Natural killer cell (primary cell): ENCODE measurements around the gene HAUS7. TPM values are rescaled to one million over a fixed set of nuclear protein-coding genes. Genes with fewer than 3 reads are reported as not detected.

Source experiments
- ATAC-seq, 3 donors: fragments of 150-1000 bp in 2 of 3; fragments of 200-7000 bp in 1 of 3; cut with Tn5 transposase; 1 replicate in 1 of 3; 2 replicates in 2 of 3; pipeline ENCODE4 v1.10.0; 2021; ENCODE audit warnings: mild to moderate bottlenecking in 2 of 3, moderate library complexity in 2 of 3
- DNase-seq, 2 donors: peaks; one replicate each; pipeline versions ENCODE4 v3.0.0 to v3.0.0-alpha.2; 2013 to 2021; ENCODE audit warnings: mixed read lengths in 1 of 2
- H3K27ac ChIP-seq: one replicate; pipeline ENCODE4 v1.5.1; 2013; ENCODE audit warnings: mild to moderate bottlenecking, low read length
- H3K27me3 ChIP-seq: one replicate; pipeline ENCODE4 v1.6.1; 2013; ENCODE audit warnings: low read length; ENCODE audit not compliant: control insufficient read depth, insufficient read depth
- H3K36me3 ChIP-seq: one replicate; pipeline ENCODE4 v1.6.1; 2013; ENCODE audit warnings: low read length; ENCODE audit not compliant: control insufficient read depth, insufficient read depth
- H3K4me1 ChIP-seq: one replicate; pipeline ENCODE4 v1.6.1; 2013; ENCODE audit warnings: low read length; ENCODE audit not compliant: control insufficient read depth, insufficient read depth
- H3K4me3 ChIP-seq: one replicate; pipeline ENCODE4 v1.5.1; 2013; ENCODE audit warnings: low read length
- H3K9me3 ChIP-seq: one replicate; pipeline ENCODE4 v1.6.1; 2013; ENCODE audit warnings: low read length; ENCODE audit not compliant: control insufficient read depth, insufficient read depth
- H3K27ac Mint-ChIP-seq, 2 donors: one replicate each; pipeline ENCODE4 v1.8.0; 2022; ENCODE audit warnings: mild to moderate bottlenecking in 2 of 2, mixed read lengths in 2 of 2, moderate library complexity in 1 of 2
- H3K27me3 Mint-ChIP-seq, 2 donors: one replicate each; pipeline ENCODE4 v1.8.0; 2022; ENCODE audit warnings: low read depth in 2 of 2, mixed read lengths in 2 of 2
- H3K36me3 Mint-ChIP-seq: one replicate; pipeline ENCODE4 v1.8.0; 2022; ENCODE audit warnings: mixed read lengths
- H3K4me1 Mint-ChIP-seq, 2 donors: one replicate each; pipeline ENCODE4 v1.8.0; 2022; ENCODE audit warnings: mixed read lengths in 2 of 2
- H3K4me3 Mint-ChIP-seq: one replicate; pipeline ENCODE4 v1.8.0; 2022; ENCODE audit warnings: mild to moderate bottlenecking, moderate library complexity, mixed read lengths
- H3K9me3 Mint-ChIP-seq, 2 donors: one replicate each; pipeline ENCODE4 v1.8.0; 2022; ENCODE audit warnings: mixed read lengths in 2 of 2
- WGBS: methylation state at CpG from one replicate; pipeline ENCODE4 v1.1.7; 2013; ENCODE audit warnings: missing lambda C conversion rate; ENCODE audit not compliant: insufficient coverage; 5-methylcytosine and 5-hydroxymethylcytosine counted together
- intact Hi-C: fragments of 100-400 bp; cut with micrococcal nuclease; formaldehyde crosslinking; loops from one replicate; pipeline ENCODE4 v1.14.2; 2022
- total RNA-seq, 4 donors: library from RNA; stranded (reverse); fragments of 120-200 nt in 1 of 4; gene quantifications; one replicate each; pipeline versions ENCODE4 v1.2.3 to v1.2.4, GENCODE V29; 2013 to 2022
- TF ChIP-seq, protein P1 (sequence below): fragments of 200-600 bp; IDR thresholded peaks from one replicate; pipeline ENCODE4 v1.8.0; 2022; ENCODE audit warnings: antibody characterized with exemption

The HAUS7 gene
- total RNA-seq, 3 donors from 2014 or later (not counting 1 experiment from before 2014, with no cell fraction given): 27.4 to 33.1 (median 31.9) TPM

DNA sequence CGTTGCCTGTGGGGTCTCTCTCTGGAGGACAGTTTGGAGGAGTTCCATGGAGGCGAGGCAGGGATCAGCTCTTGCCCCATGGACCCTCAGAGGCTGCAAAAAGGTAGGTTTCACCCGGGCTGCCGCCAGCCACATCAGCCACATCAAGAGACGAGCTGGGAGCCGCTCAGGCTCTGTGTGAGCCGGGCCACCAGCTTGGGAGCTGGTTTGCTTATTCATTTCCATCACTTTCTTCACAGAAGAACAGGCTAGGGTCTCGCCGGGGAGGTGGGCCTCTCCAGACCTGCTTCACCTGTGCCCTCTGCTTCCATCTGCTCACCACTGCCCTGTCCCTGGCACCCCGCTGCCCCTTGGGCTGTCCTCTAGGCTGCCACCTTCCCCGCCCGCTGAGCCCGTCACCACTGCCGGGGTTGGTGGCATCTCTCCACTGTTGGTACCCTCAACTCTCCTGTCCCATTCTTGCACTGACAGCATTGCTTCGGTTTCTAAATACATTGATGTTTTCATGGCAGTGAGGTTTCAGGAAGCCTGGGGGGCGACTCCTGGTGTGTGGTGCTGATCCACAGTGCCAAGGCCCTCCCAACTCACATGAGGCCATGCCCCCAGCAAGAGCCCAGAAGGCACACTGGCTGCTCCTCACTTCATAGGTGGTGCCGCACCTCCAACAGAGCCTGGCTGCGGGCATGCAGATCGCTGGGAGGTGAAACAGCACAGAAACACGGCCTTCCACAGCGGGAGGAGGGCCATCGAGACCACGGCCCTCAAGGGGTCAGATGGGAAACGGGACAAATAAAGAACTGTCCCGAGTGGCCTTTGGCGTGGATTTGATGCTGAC lies 20.0 kb downstream of the HAUS7 start:
- peaks cover 5% of the 10 kb centered on the region for H3K36me3 ChIP-seq
- Mint-ChIP-seq H3K27me3 (no peaks in the 10 kb centered on the region), H3K4me3 (no peak overlapping the region), H3K9me3 (no peaks in the 10 kb centered on the region), H3K36me3 (no peaks in the 10 kb centered on the region), H3K4me1 (no peaks in the 10 kb centered on the region), H3K27ac (no peak overlapping the region)
- intact Hi-C loops: no loop called here
- ATAC-seq (no peak), DNase-seq (no peak)
- no peaks in the 10 kb centered on the region for H3K4me1 ChIP-seq
- WGBS: 95% methylated on average over 24 of the region's 26 CpGs
- no peak overlapping the region for H3K27ac ChIP-seq
- H3K4me3 ChIP-seq: no peak overlapping the region
- no peaks in the 10 kb centered on the region for H3K9me3 ChIP-seq
- TF ChIP-seq, protein P1, sequence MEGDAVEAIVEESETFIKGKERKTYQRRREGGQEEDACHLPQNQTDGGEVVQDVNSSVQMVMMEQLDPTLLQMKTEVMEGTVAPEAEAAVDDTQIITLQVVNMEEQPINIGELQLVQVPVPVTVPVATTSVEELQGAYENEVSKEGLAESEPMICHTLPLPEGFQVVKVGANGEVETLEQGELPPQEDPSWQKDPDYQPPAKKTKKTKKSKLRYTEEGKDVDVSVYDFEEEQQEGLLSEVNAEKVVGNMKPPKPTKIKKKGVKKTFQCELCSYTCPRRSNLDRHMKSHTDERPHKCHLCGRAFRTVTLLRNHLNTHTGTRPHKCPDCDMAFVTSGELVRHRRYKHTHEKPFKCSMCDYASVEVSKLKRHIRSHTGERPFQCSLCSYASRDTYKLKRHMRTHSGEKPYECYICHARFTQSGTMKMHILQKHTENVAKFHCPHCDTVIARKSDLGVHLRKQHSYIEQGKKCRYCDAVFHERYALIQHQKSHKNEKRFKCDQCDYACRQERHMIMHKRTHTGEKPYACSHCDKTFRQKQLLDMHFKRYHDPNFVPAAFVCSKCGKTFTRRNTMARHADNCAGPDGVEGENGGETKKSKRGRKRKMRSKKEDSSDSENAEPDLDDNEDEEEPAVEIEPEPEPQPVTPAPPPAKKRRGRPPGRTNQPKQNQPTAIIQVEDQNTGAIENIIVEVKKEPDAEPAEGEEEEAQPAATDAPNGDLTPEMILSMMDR: no peak
- H3K27me3 ChIP-seq: no peaks in the 10 kb centered on the region

GRCh38 chrX:153449368-153450113 lies 20.8 kb downstream of the HAUS7 start:
- Histone ChIP-seq H3K4me3 (no peak overlapping the region), H3K9me3 (no peaks in the 10 kb centered on the region), H3K36me3 (peaks cover 2% of the 10 kb centered on the region), H3K27ac (no peak overlapping the region), H3K27me3 (no peaks in the 10 kb centered on the region), H3K4me1 (no peaks in the 10 kb centered on the region)
- H3K9me3 Mint-ChIP-seq: no peaks in the 10 kb centered on the region
- 96% methylated on average over 15 of the region's 15 CpGs for WGBS
- H3K27me3 Mint-ChIP-seq: no peaks in the 10 kb centered on the region
- H3K4me1 Mint-ChIP-seq: no peaks in the 10 kb centered on the region
- intact Hi-C loops: no loop called here
- TF ChIP-seq, protein P1: no peak
- no peak overlapping the region for H3K4me3 Mint-ChIP-seq
- H3K27ac Mint-ChIP-seq: no peak overlapping the region
- H3K36me3 Mint-ChIP-seq: no peaks in the 10 kb centered on the region
- ATAC-seq (no peak), DNase-seq (no peak)

DNA sequence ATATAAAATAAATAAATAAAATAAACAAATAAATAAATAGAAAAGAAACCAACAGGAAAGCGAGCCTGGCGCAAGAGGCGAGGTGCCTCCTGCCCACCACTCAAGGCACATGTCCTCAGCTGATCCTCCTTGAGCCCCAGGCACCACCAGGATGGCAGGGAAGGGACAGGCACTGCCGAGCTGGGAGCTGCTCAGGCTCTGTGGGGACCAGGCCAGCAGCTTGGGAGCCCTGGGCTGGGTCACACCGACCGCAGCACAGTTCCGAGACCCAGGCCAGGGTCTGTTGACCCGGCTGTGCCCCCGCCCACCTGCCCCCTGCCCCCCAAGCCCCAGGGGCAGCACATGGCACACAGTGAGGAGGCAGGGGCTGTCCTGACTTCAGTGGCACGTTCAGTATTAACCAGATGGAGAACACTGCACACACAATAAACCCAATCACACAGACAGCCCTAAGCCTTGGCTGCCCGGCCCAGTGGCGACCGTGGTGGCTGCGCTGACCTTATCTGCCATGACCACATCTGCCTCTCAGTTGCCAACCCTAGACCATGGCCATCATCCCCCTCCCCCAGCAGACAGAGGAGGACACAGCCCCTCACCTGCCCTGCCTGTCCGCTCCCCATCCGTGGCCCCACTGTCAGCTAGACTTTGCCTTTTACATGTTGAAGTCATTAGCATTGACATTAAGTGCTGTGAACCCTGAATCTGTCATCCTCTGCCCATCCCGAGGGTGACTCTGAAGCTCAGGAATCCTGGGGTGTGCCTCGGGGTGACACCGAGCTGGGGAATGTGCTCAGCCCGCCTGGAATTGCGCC lies 21.6 kb downstream of the HAUS7 start:
- TF ChIP-seq, protein P1: no peak
- H3K27ac ChIP-seq: no peak overlapping the region
- no peaks in the 10 kb centered on the region for H3K9me3 ChIP-seq
- 95% methylated on average over 19 of the region's 21 CpGs for WGBS
- Mint-ChIP-seq H3K4me3 (no peak overlapping the region), H3K27me3 (no peaks in the 10 kb centered on the region), H3K4me1 (no peaks in the 10 kb centered on the region), H3K36me3 (no peaks in the 10 kb centered on the region), H3K27ac (no peak overlapping the region), H3K9me3 (no peaks in the 10 kb centered on the region)
- DNase-seq (no peak), ATAC-seq (no peak)
- intact Hi-C loops: no loop called here
- H3K4me3 ChIP-seq: no peak overlapping the region
- peaks cover 2% of the 10 kb centered on the region for H3K36me3 ChIP-seq
- H3K27me3 ChIP-seq: no peaks in the 10 kb centered on the region
- H3K4me1 ChIP-seq: no peaks in the 10 kb centered on the region
